Gastroesophageal sphincter (tissue), 4 donors: ENCODE measurements around the gene NIBAN1. TPM values are rescaled to one million over a fixed set of nuclear protein-coding genes. Genes with fewer than 3 reads are reported as not detected.
A peak's percentile ranks its signal among the peaks of the same experiment; 100 is the strongest.

Source experiments
- ATAC-seq: fragments of 150-250 bp; one replicate; pipeline ENCODE4 v1.9.1; 2016; ENCODE audit warnings: mild to moderate bottlenecking, moderate library complexity
- H3K27ac ChIP-seq, 4 donors: fragments of 200-600 bp; sonication (generic) in 3 of 4; 1 replicate in 3 of 4; 2 replicates in 1 of 4; pipeline ENCODE4 v1.5.1; 2016 to 2019
- H3K27me3 ChIP-seq: fragments of 200-600 bp; sonication (generic); one replicate; pipeline ENCODE4 v1.5.1; 2019
- H3K36me3 ChIP-seq, 2 donors: fragments of 200-600 bp; sonication (generic); one replicate each; pipeline ENCODE4 v1.5.1; 2019; ENCODE audit warnings: control low read depth in 1 of 2
- H3K4me1 ChIP-seq, 3 donors: fragments of 200-600 bp; sonication (generic); 1 replicate in 2 of 3; 2 replicates in 1 of 3; pipeline ENCODE4 v1.5.1; 2016 to 2019; ENCODE audit warnings: control low read depth in 2 of 3
- H3K4me3 ChIP-seq, 2 donors: fragments of 200-600 bp; sonication (generic); one replicate each; pipeline ENCODE4 v1.5.1; 2019; ENCODE audit warnings: mild to moderate bottlenecking in 1 of 2, moderate library complexity in 1 of 2
- H3K9me3 ChIP-seq, 3 donors: fragments of 200-600 bp; sonication (generic); one replicate each; pipeline ENCODE4 v1.5.1; 2017 to 2019; ENCODE audit warnings: control low read depth in 2 of 3
- CTCF ChIP-seq, 4 experiments: fragments of 200-600 bp in 2 of 4; fragments of 450-650 bp in 2 of 4; sonication (generic) in 1 of 4; IDR thresholded peaks; one replicate each; pipeline ENCODE4 v1.5.1; 2017 to 2019; ENCODE audit warnings: antibody characterized with exemption in 4 of 4, mild to moderate bottlenecking in 2 of 4, moderate library complexity in 2 of 4
- EP300 ChIP-seq: sonication (generic); formaldehyde crosslinking; IDR thresholded peaks from one replicate; pipeline ENCODE4 v1.6.1; 2017; ENCODE audit warnings: antibody characterized with exemption, mild to moderate bottlenecking
- POLR2A ChIP-seq, 2 donors: fragments of 450-650 bp; IDR thresholded peaks; one replicate each; pipeline ENCODE4 v1.6.1; 2017; ENCODE audit warnings: antibody characterized with exemption in 2 of 2, mild to moderate bottlenecking in 2 of 2, moderate library complexity in 1 of 2
- POLR2AphosphoS5 ChIP-seq: sonication (generic); formaldehyde crosslinking; IDR thresholded peaks from one replicate; pipeline ENCODE4 v1.6.1; 2017; ENCODE audit warnings: antibody characterized with exemption
- WGBS, 2 donors: methylation state at CpG; one replicate each; pipeline ENCODE4 v1.1.5; 2018; ENCODE audit warnings: low coverage in 1 of 2; 5-methylcytosine and 5-hydroxymethylcytosine counted together
- total RNA-seq, 4 donors: library from RNA; depleted of rRNA; stranded (reverse); fragments of >200 nt; gene quantifications; one replicate each; pipeline ENCODE4 v1.1.0, GENCODE V29; 2016

Gene NIBAN1
- total RNA-seq, 4 donors from 2014 or later: 544 to 589 (median 567) TPM

DNA sequence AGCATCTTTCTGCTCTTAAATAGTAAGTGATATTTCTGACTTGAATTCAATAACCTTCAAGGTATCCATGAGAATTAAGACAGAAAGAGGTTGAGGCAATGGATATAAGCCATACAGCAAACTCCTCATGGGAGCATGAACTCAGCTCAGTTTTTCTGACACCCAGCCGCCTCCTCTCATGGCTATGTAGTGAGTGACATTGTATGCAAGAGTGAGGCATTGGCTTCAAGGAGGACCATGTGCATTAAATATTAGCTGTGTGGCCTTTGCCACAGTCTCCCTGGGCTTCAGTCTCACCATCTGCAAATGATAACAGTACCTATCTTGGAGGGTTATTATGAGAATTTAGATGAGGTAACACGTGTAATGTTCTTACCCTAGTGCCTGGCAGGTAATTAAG lies 23.4 kb downstream of the NIBAN1 start:
- Histone ChIP-seq H3K27ac (peak overlapping the region in 1 of 4 donors; percentile 16), H3K9me3 (no peaks in the 10 kb centered on the region), H3K27me3 (no peaks in the 10 kb centered on the region), H3K4me1 (peaks cover 7 to 76% (median 11%) of the 10 kb centered on the region in 3 donors), H3K4me3 (no peak overlapping the region), H3K36me3 (peaks cover 0 to 4% of the 10 kb centered on the region in 2 donors)
- 80 to 83% methylated on average over 1 to 2 of the region's 2 CpGs for WGBS, 2 donors
- TF ChIP-seq POLR2AphosphoS5: no peak
- TF ChIP-seq POLR2A (IDR thresholded peaks at IDR 0.05): no peak
- TF ChIP-seq EP300: no peak
- TF ChIP-seq CTCF (IDR thresholded peaks at IDR 0.05): no peak
- no peak for ATAC-seq

DNA sequence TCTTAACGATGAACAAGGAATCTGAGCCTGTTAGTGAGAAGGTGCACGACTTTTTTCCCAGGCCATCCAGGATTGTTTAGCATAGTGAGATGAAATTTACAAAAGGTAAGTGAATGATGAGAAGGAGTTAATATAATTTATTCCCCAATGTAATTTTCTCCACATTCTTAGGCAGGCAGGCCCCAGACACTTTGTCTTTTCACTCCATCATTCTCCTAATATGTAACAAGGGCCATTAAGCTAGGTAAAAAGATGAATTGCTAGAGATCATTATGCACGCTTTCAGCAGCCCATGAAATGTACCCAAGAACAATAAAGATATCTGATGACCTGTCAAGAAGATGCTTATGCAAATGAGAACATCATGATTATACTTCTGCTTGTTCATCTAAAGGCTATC lies 24.1 kb downstream of the NIBAN1 start:
- peaks cover 11 to 79% (median 13%) of the 10 kb centered on the region in 3 donors for H3K4me1 ChIP-seq
- ATAC-seq: no peak
- H3K9me3 ChIP-seq: no peaks in the 10 kb centered on the region
- no peaks in the 10 kb centered on the region for H3K27me3 ChIP-seq
- no peak overlapping the region for H3K4me3 ChIP-seq
- H3K36me3 ChIP-seq: no peaks in the 10 kb centered on the region
- WGBS, 2 donors: 62 to 78% methylated on average over 3 of the region's 3 CpGs
- no peak overlapping the region for H3K27ac ChIP-seq
- TF ChIP-seq EP300 (no peak), POLR2AphosphoS5 (no peak), CTCF (IDR thresholded peaks at IDR 0.05) (no peak), POLR2A (IDR thresholded peaks at IDR 0.05) (no peak)

DNA sequence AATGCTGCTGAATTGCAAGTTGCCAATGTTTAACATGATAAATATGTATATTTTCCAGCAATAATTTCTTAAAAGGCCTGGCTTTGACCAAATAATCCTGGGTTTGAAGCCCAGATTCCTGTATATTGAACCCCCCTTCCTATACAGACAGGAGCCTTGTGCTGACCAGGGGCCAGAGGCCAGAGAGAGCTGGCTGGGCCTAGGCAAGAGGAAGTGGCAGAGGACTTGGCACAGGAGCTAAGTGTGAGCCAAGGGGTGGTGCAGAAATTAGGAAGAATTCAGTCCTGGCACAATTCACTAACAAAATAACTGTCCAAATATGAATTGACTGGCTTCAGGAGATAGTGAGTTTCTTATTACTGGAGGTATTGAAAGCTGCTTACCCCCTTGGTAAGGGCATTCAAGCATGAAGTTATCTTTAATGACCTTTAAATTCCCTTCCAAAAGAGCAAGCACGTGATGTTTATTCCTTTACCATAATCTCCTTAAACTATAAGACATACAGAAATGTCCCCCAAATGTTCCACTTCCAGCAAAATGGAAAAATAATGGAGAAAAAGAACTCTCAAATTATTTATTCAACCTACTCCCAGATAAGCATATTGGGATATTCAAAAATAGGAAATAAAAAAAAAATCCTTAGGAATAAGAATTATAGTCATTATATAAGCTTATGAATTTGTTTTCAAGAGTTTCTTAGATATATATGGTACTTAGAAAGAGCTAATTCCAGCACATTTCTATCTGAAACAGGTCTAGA lies 26.6 kb downstream of the NIBAN1 start:
- TF ChIP-seq POLR2AphosphoS5 (no peak), POLR2A (IDR thresholded peaks at IDR 0.05) (no peak), CTCF (IDR thresholded peaks at IDR 0.05) (no peak), EP300 (no peak)
- Histone ChIP-seq H3K27ac (peak overlapping the region in 2 of 4 donors; percentile 26 to 34), H3K36me3 (no peaks in the 10 kb centered on the region), H3K4me1 (peaks cover 13 to 69% (median 20%) of the 10 kb centered on the region in 3 donors), H3K27me3 (no peaks in the 10 kb centered on the region), H3K4me3 (no peak overlapping the region), H3K9me3 (no peaks in the 10 kb centered on the region)
- WGBS, 2 donors: 23 to 29% methylated on average over 1 of the region's 1 CpG
- no peak for ATAC-seq

DNA sequence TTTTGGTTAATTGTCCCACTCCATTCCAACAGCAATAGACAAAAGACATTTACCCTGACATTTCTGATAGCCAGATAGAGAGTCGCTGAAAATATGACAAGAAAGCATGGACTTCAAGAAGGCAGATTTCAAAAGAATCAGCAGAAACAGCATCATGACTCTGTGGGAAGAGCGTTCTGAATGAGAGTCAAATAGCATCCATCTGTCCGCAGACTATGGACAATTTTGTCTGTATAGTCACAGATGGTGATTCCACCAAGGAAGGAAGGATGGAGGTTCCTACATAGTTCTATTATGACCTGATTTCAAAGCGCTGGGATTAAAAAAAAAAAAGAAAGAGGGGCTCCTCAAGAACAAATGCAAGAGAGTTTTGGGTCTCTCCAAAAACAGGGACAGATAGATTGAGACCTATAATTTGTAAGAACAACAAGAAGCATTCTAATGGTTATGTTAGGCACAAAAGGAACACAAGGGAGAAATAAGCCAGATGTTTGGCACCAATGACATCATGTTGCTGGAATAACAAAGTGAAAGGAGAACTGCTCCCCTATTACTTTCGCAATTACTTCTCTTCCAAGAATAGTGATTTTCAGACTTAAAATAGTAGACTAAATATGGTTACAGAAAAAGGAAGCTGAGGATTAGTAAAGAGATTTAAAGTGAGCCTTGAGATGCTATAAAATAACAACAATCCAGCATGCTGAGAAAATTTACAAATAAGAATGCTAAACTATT lies 28.5 kb downstream of the NIBAN1 start:
- Histone ChIP-seq H3K4me3 (no peak overlapping the region), H3K27ac (peak overlapping the region; percentile 32 to 67 (median 50)), H3K4me1 (peaks cover 13 to 69% (median 20%) of the 10 kb centered on the region in 3 donors), H3K9me3 (no peaks in the 10 kb centered on the region), H3K36me3 (no peaks in the 10 kb centered on the region), H3K27me3 (no peaks in the 10 kb centered on the region)
- ATAC-seq: peak; percentile 63
- TF ChIP-seq POLR2AphosphoS5 (peak; percentile 80), CTCF (IDR thresholded peaks at IDR 0.05) (peak in 1 of 4 experiments; percentile 3), EP300 (no peak)
- 59 to 83% methylated on average over 4 to 5 of the region's 5 CpGs for WGBS, 2 donors
